ENCODE results near the gene NEGR1.

DNA sequence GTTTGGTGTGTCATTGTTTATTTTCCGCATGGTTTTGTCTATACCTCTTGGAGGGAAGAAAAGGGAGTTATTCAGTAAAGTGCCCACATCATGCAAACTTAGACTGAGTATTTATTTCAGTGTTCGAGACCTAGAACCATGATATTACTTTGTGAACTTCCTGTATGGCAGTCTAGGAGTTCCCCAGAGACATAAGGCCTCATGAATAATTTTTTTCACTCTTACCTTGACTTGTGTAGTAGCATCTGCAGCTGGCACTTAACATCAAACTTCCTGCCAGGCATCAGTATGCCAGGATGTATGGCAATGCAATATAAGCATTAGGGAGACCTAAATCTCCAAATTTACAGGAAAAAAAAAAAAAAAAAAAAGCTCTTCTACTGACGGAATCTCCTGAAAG is 287.7 kb downstream of the NEGR1 start:
- TF ChIP-seq ZFX (IDR thresholded peaks at IDR 0.05; ENCODE audit: borderline replicate concordance), result no peak
- TF ChIP-seq, protein P1, sequence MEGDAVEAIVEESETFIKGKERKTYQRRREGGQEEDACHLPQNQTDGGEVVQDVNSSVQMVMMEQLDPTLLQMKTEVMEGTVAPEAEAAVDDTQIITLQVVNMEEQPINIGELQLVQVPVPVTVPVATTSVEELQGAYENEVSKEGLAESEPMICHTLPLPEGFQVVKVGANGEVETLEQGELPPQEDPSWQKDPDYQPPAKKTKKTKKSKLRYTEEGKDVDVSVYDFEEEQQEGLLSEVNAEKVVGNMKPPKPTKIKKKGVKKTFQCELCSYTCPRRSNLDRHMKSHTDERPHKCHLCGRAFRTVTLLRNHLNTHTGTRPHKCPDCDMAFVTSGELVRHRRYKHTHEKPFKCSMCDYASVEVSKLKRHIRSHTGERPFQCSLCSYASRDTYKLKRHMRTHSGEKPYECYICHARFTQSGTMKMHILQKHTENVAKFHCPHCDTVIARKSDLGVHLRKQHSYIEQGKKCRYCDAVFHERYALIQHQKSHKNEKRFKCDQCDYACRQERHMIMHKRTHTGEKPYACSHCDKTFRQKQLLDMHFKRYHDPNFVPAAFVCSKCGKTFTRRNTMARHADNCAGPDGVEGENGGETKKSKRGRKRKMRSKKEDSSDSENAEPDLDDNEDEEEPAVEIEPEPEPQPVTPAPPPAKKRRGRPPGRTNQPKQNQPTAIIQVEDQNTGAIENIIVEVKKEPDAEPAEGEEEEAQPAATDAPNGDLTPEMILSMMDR (IDR thresholded peaks at IDR 0.05), result no peak

Data from 22Rv1 (cell line).